ENCODE results near the gene AP4S1.
"Not testable (repeated sequence)": the region's sequence is repeated elsewhere in the genome, so short reads cannot be mapped to it uniquely, and the experiment has no call there.

The AP4S1 gene

DNA sequence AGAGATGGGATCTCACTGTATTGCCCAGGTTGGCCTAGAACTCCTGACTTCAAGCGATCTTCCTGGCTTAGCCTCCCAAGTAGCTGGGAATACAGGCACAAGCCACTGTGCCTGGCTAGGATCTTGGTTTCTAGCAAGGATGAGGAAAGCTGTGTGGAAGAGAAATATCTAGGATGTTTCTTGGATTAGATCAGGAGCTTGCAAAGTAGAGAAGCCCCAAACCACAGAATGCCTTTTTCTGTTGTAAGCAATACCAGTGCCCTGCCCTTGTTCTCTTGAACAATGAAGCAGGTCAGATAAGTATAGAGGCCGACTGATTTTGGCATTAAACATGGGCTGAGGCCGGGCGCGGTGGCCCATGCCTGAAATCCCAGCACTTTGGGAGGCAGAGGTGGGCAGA, 45.0 kb downstream of the AP4S1 start:
- H3K9me3 ChIP-seq (ENCODE audit: low read length), result no peaks in the 10 kb centered on the region
- no peak overlapping the region for H3K9ac ChIP-seq (ENCODE audit: low read length)
- no peaks in the 10 kb centered on the region for H3K36me3 ChIP-seq (ENCODE audit: insufficient read depth, low read length)
- H3K27ac ChIP-seq (ENCODE audit: low read depth, low read length), result no peak overlapping the region
- no peak overlapping the region for H3K4me3 ChIP-seq (ENCODE audit: low read depth in 1 of 2, low read length in 2 of 2)
- no peaks in the 10 kb centered on the region for H3K4me1 ChIP-seq (ENCODE audit: insufficient read depth, low read length)
- no peaks in the 10 kb centered on the region for H3K27me3 ChIP-seq (ENCODE audit: control insufficient read depth in 1 of 2, insufficient read depth in 2 of 2, low read length in 2 of 2)

- no peaks in the 10 kb centered on the region for H3K27me3 ChIP-seq (ENCODE audit: control insufficient read depth in 1 of 2, insufficient read depth in 2 of 2, low read length in 2 of 2)
- H3K4me1 ChIP-seq (ENCODE audit: insufficient read depth, low read length), result no peaks in the 10 kb centered on the region
- no peaks in the 10 kb centered on the region for H3K36me3 ChIP-seq (ENCODE audit: insufficient read depth, low read length)
- no peak overlapping the region for H3K27ac ChIP-seq (ENCODE audit: low read depth, low read length)
- H3K4me3 ChIP-seq (ENCODE audit: low read depth in 1 of 2, low read length in 2 of 2), result no peak overlapping the region
- no peak overlapping the region for H3K9ac ChIP-seq (ENCODE audit: low read length)
- no peaks in the 10 kb centered on the region for H3K9me3 ChIP-seq (ENCODE audit: low read length)
Observed at GRCh38 chr14:31071151-31071550, 45.7 kb downstream of the AP4S1 start.

- Histone ChIP-seq H3K4me3 (ENCODE audit: low read depth in 1 of 2, low read length in 2 of 2) (no peak overlapping the region), H3K36me3 (ENCODE audit: insufficient read depth, low read length) (no peaks in the 10 kb centered on the region)
Observed at GRCh38 chr14:31075144-31075543, 49.7 kb downstream of the AP4S1 start.

DNA sequence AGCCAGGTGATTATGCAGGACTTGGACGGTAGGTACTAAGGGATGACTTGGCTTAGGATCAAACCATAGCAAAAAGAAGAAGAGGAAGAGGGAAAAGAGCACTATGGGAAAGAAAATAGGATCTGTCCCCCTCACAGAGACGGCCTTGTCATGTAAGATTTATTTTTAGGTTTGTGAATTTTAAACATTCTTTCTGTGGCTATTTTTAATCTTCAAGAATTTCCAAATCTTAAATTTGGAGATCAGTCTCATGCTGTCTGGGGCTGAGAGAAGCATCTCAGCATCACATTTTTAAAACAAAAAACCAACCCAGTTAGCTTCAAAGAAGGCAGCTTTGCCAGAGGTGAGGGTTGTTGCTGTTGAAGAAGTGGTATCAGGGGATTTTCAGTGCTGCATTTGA, 53.3 kb downstream of the AP4S1 start:
- Histone ChIP-seq H3K9me3 (ENCODE audit: low read length) (no peaks in the 10 kb centered on the region), H3K27me3 (ENCODE audit: control insufficient read depth in 1 of 2, insufficient read depth in 2 of 2, low read length in 2 of 2) (no peaks in the 10 kb centered on the region), H3K4me3 (ENCODE audit: low read depth in 1 of 2, low read length in 2 of 2) (no peak overlapping the region), H3K4me1 (ENCODE audit: insufficient read depth, low read length) (no peaks in the 10 kb centered on the region), H3K9ac (ENCODE audit: low read length) (no peak overlapping the region), H3K36me3 (ENCODE audit: insufficient read depth, low read length) (no peaks in the 10 kb centered on the region), H3K27ac (ENCODE audit: low read depth, low read length) (no peak overlapping the region)

More at GRCh38 chr14:31075144-31075543, 49.7 kb downstream of the AP4S1 start:
- Histone ChIP-seq H3K4me1 (ENCODE audit: insufficient read depth, low read length) (no peaks in the 10 kb centered on the region), H3K27ac (ENCODE audit: low read depth, low read length) (no peak overlapping the region), H3K9me3 (ENCODE audit: low read length) (no peaks in the 10 kb centered on the region), H3K27me3 (ENCODE audit: control insufficient read depth in 1 of 2, insufficient read depth in 2 of 2, low read length in 2 of 2) (no peaks in the 10 kb centered on the region), H3K9ac (ENCODE audit: low read length) (no peak overlapping the region)

DNA sequence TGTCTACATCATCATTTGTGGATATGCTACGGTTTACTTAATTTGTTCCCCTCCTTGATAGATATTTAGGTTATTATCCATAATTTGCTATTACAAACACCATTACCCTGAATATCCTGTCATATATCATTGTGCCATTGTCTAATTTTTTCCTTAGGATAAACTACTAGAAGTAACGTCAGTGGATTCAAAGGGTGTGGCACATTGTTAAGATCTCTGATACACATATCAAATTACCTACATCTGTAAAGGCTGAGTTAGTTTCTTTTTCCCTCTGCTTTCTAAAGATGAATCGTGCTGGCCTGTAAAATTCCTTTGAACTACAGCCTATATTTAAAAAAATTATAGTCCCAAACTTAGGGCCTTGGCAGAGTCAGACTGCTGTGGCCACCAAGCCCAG, 54.6 kb downstream of the AP4S1 start:
- H3K27ac ChIP-seq (ENCODE audit: low read depth, low read length), result no peak overlapping the region
- H3K27me3 ChIP-seq (ENCODE audit: control insufficient read depth in 1 of 2, insufficient read depth in 2 of 2, low read length in 2 of 2), result no peaks in the 10 kb centered on the region
- H3K4me3 ChIP-seq (ENCODE audit: low read depth in 1 of 2, low read length in 2 of 2), result no peak overlapping the region
- no peaks in the 10 kb centered on the region for H3K4me1 ChIP-seq (ENCODE audit: insufficient read depth, low read length)
- H3K36me3 ChIP-seq (ENCODE audit: insufficient read depth, low read length), result no peaks in the 10 kb centered on the region
- no peaks in the 10 kb centered on the region for H3K9me3 ChIP-seq (ENCODE audit: low read length)
- no peak overlapping the region for H3K9ac ChIP-seq (ENCODE audit: low read length)

DNA sequence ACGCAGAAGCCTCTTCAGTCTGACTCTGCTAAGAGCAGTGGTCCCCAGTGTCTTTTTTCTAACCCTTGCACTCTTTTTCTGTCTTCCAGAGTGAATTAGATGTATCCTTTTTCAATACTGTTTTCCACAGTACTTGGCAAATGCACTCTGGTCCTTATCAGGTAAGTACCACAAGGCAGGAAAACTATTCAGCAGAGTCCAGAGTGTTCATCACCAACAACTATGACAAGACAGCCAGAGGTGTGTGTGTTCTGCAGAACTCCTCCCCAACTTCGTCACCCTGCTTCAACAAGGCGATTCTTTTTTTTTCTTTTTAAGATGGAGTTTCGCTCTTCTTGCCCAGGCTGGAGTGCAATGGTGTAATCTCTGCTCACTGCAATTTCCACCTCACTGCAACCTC, 55.0 kb downstream of the AP4S1 start:
- Histone ChIP-seq H3K27me3 (ENCODE audit: control insufficient read depth in 1 of 2, insufficient read depth in 2 of 2, low read length in 2 of 2) (no peaks in the 10 kb centered on the region), H3K4me1 (ENCODE audit: insufficient read depth, low read length) (no peaks in the 10 kb centered on the region), H3K36me3 (ENCODE audit: insufficient read depth, low read length) (no peaks in the 10 kb centered on the region), H3K9me3 (ENCODE audit: low read length) (no peaks in the 10 kb centered on the region), H3K9ac (ENCODE audit: low read length) (no peak overlapping the region), H3K4me3 (ENCODE audit: low read depth in 1 of 2, low read length in 2 of 2) (no peak overlapping the region), H3K27ac (ENCODE audit: low read depth, low read length) (no peak overlapping the region)

DNA sequence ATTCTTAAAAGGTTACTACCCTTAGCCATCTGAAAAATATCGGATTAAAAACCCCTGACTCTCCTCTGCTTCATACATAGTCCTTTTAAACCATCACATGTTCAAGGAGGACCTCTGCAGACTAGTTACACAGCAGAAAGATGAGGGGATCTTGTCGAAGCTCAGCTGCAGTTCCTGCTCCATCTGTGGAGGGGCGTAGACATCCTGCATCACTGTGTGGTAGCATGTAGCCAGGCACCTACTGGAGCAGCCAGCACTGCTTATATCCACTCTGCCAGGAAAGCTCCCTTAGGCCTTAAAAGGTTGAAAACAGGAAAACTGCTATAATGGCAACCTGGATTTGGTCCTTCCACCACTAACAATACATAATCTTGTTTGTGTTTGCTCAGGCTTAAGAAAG, 58.3 kb downstream of the AP4S1 start:
- H3K9me3 ChIP-seq (ENCODE audit: low read length), result no peaks in the 10 kb centered on the region
- H3K9ac ChIP-seq (ENCODE audit: low read length), result no peak overlapping the region
- H3K4me3 ChIP-seq (ENCODE audit: low read depth in 1 of 2, low read length in 2 of 2), result no peak overlapping the region
- no peak overlapping the region for H3K27ac ChIP-seq (ENCODE audit: low read depth, low read length)
- H3K36me3 ChIP-seq (ENCODE audit: insufficient read depth, low read length), result no peaks in the 10 kb centered on the region
- H3K27me3 ChIP-seq (ENCODE audit: control insufficient read depth in 1 of 2, insufficient read depth in 2 of 2, low read length in 2 of 2), result no peaks in the 10 kb centered on the region
- H3K4me1 ChIP-seq (ENCODE audit: insufficient read depth, low read length), result no peaks in the 10 kb centered on the region

- no peaks in the 10 kb centered on the region for H3K36me3 ChIP-seq (ENCODE audit: insufficient read depth, low read length)
- no peaks in the 10 kb centered on the region for H3K9me3 ChIP-seq (ENCODE audit: low read length)
- no peak overlapping the region for H3K27ac ChIP-seq (ENCODE audit: low read depth, low read length)
- no peaks in the 10 kb centered on the region for H3K4me1 ChIP-seq (ENCODE audit: insufficient read depth, low read length)
- no peaks in the 10 kb centered on the region for H3K27me3 ChIP-seq (ENCODE audit: control insufficient read depth in 1 of 2, insufficient read depth in 2 of 2, low read length in 2 of 2)
- H3K4me3 ChIP-seq (ENCODE audit: low read depth in 1 of 2, low read length in 2 of 2), result no peak overlapping the region
- H3K9ac ChIP-seq (ENCODE audit: low read length), result no peak overlapping the region
Observed at GRCh38 chr14:31084385-31084784, 58.9 kb downstream of the AP4S1 start.

DNA sequence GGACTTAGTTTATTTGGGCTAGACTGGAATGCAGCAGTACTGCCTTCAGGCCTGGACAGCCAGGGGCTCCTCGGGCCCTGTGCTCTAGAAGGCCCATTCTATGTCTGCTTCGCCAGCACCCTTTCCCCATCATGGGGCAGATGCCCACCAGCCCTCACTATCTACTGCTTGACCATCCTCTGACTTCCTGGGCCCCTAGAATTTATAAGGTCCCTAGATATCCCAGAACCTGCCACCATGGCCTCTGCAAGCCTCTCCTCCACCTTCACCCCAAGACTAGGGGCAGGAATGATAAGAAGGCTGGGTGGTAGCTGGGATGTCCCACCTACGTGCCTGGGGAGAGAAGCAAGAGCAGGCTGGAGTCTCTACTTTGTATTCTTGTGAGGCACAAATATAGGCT, 59.6 kb downstream of the AP4S1 start:
- Histone ChIP-seq H3K4me3 (ENCODE audit: low read depth in 1 of 2, low read length in 2 of 2) (no peak overlapping the region), H3K27me3 (ENCODE audit: control insufficient read depth in 1 of 2, insufficient read depth in 2 of 2, low read length in 2 of 2) (no peaks in the 10 kb centered on the region), H3K9ac (ENCODE audit: low read length) (no peak overlapping the region), H3K27ac (ENCODE audit: low read depth, low read length) (no peak overlapping the region), H3K36me3 (ENCODE audit: insufficient read depth, low read length) (no peaks in the 10 kb centered on the region), H3K4me1 (ENCODE audit: insufficient read depth, low read length) (no peaks in the 10 kb centered on the region), H3K9me3 (ENCODE audit: low read length) (no peaks in the 10 kb centered on the region)

DNA sequence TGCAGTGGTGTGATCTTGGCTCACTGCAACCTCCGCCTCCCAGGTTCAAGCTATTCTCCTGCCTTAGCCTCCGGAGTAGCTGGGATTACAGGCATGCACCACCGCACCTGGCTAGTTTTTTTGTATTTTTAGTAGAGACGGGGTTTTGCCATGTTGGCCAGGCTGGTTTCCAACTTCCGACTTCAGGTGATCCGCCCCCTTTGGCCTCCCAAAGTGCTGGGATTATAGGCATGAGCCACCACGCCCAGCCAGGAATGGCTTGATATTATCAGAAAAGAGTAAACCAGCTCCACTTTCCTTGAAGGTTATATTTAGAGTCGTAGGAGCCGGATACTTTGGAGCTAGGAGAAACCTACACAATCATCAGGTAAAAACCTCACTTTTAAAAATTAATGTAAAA, 61.0 kb downstream of the AP4S1 start:
- H3K4me3 ChIP-seq (ENCODE audit: low read depth in 1 of 2, low read length in 2 of 2); H3K27me3 ChIP-seq (ENCODE audit: control insufficient read depth in 1 of 2, insufficient read depth in 2 of 2, low read length in 2 of 2); H3K27ac ChIP-seq (ENCODE audit: low read depth, low read length); H3K36me3 ChIP-seq (ENCODE audit: insufficient read depth, low read length); H3K9ac ChIP-seq (ENCODE audit: low read length); H3K9me3 ChIP-seq (ENCODE audit: low read length): not testable (repeated sequence)
- peaks cover 12% of the 10 kb centered on the region for H3K4me1 ChIP-seq (ENCODE audit: insufficient read depth, low read length)

GRCh38 chr14:31090883-31091764, 65.7 kb downstream of the AP4S1 start:
- no peak overlapping the region for H3K27ac ChIP-seq (ENCODE audit: low read depth, low read length)
- H3K4me1 ChIP-seq (ENCODE audit: insufficient read depth, low read length), result peaks cover 21% of the 10 kb centered on the region
- no peak overlapping the region for H3K4me3 ChIP-seq (ENCODE audit: low read depth in 1 of 2, low read length in 2 of 2)
- H3K9me3 ChIP-seq (ENCODE audit: low read length), result no peaks in the 10 kb centered on the region
- H3K36me3 ChIP-seq (ENCODE audit: insufficient read depth, low read length), result no peaks in the 10 kb centered on the region
- no peak overlapping the region for H3K9ac ChIP-seq (ENCODE audit: low read length)
- no peaks in the 10 kb centered on the region for H3K27me3 ChIP-seq (ENCODE audit: control insufficient read depth in 1 of 2, insufficient read depth in 2 of 2, low read length in 2 of 2)

GRCh38 chr14:31092160-31092708, 66.8 kb downstream of the AP4S1 start:
- Histone ChIP-seq H3K27me3 (ENCODE audit: control insufficient read depth in 1 of 2, insufficient read depth in 2 of 2, low read length in 2 of 2) (no peaks in the 10 kb centered on the region), H3K27ac (ENCODE audit: low read depth, low read length) (no peak overlapping the region), H3K9ac (ENCODE audit: low read length) (no peak overlapping the region), H3K4me1 (ENCODE audit: insufficient read depth, low read length) (peaks cover 21% of the 10 kb centered on the region), H3K4me3 (ENCODE audit: low read depth in 1 of 2, low read length in 2 of 2) (no peak overlapping the region), H3K36me3 (ENCODE audit: insufficient read depth, low read length) (no peaks in the 10 kb centered on the region), H3K9me3 (ENCODE audit: low read length) (no peaks in the 10 kb centered on the region)
